GM12878 (cell line): ENCODE data around the gene CRX. TPM values are rescaled to one million over a fixed set of nuclear protein-coding genes. Genes with fewer than 3 reads are reported as not detected.

Source experiments
- ATAC-seq: fragments of 200-7000 bp; cut with Tn5 transposase; 3 replicates; pipeline ENCODE4 v1.9.1; 2020; ENCODE audit warnings: mild to moderate bottlenecking, moderate library complexity
- BruUV-seq: library from RNA; stranded (reverse); fragments of 400-500 nt; replicated peaks from 2 replicates; lab custom pipeline; 2021; lab: Mats Ljungman, UMichigan
- CTCF ChIA-PET: fragments of 300-600 bp; sonication (Branson Sonifier 250); formaldehyde crosslinking; extraction: SDS; loops from one replicate; lab custom pipeline; 2021; ENCODE audit warnings: inconsistent platforms; lab: Yijun Ruan, JAX
- POLR2A ChIA-PET: fragments of 350-600 bp; formaldehyde crosslinking; extraction: SDS; loops from one replicate; lab custom pipeline; 2021; ENCODE audit warnings: inconsistent platforms; lab: Charles Lee
- RAD21 ChIA-PET: fragments of 300-600 bp; sonication (Branson Sonifier 250); formaldehyde crosslinking; loops from one replicate; lab custom pipeline; 2023; ENCODE audit warnings: antibody characterized with exemption; ENCODE audit not compliant: unreplicated experiment; lab: Charles Lee
- SMC1A ChIA-PET: fragments of 300-600 bp; sonication (Branson Sonifier 250); formaldehyde crosslinking; loops from one replicate; lab custom pipeline; 2023; ENCODE audit not compliant: unreplicated experiment, uncharacterized antibody; lab: Charles Lee
- DNase-seq: peaks from one replicate; pipeline ENCODE4 v3.0.0-alpha.2; 2011; ENCODE audit warnings: low read depth, low spot score
- FAIRE-seq: peaks from 3 replicates; lab custom pipeline; 2011; peaks lifted over from hg19 to GRCh38; lab: Jason Lieb, UNC
- H2AFZ ChIP-seq: 2 replicates; pipeline ENCODE4 v1.6.0; 2011; ENCODE audit warnings: low read depth, low read length, control low read depth; ENCODE audit not compliant: control insufficient read depth
- H3K27ac ChIP-seq: 2 replicates; pipeline ENCODE4 v1.5.1; 2011; ENCODE audit warnings: control low read depth; ENCODE audit not compliant: control insufficient read depth, insufficient read depth
- H3K27me3 ChIP-seq, 2 experiments: replicated peaks in 1 of 2; 2 replicates each; pipeline versions ENCODE4 v1.6.0 to v1.6.1; 2011; ENCODE audit warnings: low read length in 1 of 2; ENCODE audit not compliant: control insufficient read depth in 2 of 2, insufficient read depth in 2 of 2
- H3K36me3 ChIP-seq, 2 experiments: 2 replicates each; pipeline ENCODE4 v1.5.1; 2011; ENCODE audit warnings: low read length in 1 of 2; ENCODE audit not compliant: control insufficient read depth in 2 of 2, insufficient read depth in 2 of 2
- H3K4me1 ChIP-seq: 2 replicates; pipeline ENCODE4 v1.6.1; 2011; ENCODE audit warnings: mild to moderate bottlenecking, low read length, moderate library complexity, mixed read lengths; ENCODE audit not compliant: control insufficient read depth, insufficient read depth
- H3K4me2 ChIP-seq: 2 replicates; pipeline ENCODE4 v1.6.0; 2011; ENCODE audit warnings: control low read depth; ENCODE audit not compliant: control insufficient read depth, insufficient read depth
- H3K4me3 ChIP-seq: fragments of 200-600 bp; sonication (generic); 2 replicates; pipeline ENCODE4 v1.5.1; 2016
- H3K79me2 ChIP-seq: 2 replicates; pipeline ENCODE4 v1.6.0; 2011; ENCODE audit warnings: low read length; ENCODE audit not compliant: control insufficient read depth, insufficient read depth
- H3K9ac ChIP-seq: 2 replicates; pipeline ENCODE4 v1.8.0; 2011; ENCODE audit warnings: low read length, control low read depth, mixed read lengths; ENCODE audit not compliant: control insufficient read depth, insufficient read depth
- H3K9me3 ChIP-seq: replicated peaks from 3 replicates; pipeline ENCODE4 v1.5.1; 2011; ENCODE audit warnings: mild to moderate bottlenecking, low read length; ENCODE audit not compliant: control insufficient read depth, insufficient read depth
- H4K20me1 ChIP-seq: 2 replicates; pipeline ENCODE4 v1.6.0; 2011; ENCODE audit not compliant: control insufficient read depth, insufficient read depth
- KDM1A ChIP-seq: fragments of 200-600 bp; sonication (generic); IDR thresholded peaks from 2 replicates; pipeline ENCODE4 v1.6.1; 2016; ENCODE audit warnings: borderline replicate concordance
- KLF5 ChIP-seq: fragments of 450-650 bp; IDR thresholded peaks from 2 replicates; pipeline ENCODE4 v1.6.1; 2014; ENCODE audit warnings: mild to moderate bottlenecking; ENCODE audit not compliant: partially characterized antibody
- MTA2 ChIP-seq: fragments of 450-650 bp; IDR thresholded peaks from 2 replicates; pipeline ENCODE4 v1.6.1; 2016; ENCODE audit warnings: low read depth, mild to moderate bottlenecking, moderate library complexity
- POLR2AphosphoS2 ChIP-seq: IDR thresholded peaks from 2 replicates; pipeline ENCODE4 v1.6.1; 2011; ENCODE audit warnings: low read depth, mild to moderate bottlenecking, low read length, improper control_type of control experiment, moderate library complexity
- WGBS: methylation state at CpG from one replicate; pipeline ENCODE4 v1.1.6; 2016; ENCODE audit warnings: low lambda C conversion rate; ENCODE audit not compliant: insufficient replicate concordance, insufficient coverage; ENCODE audit errors: missing lambda C conversion rate; 5-methylcytosine and 5-hydroxymethylcytosine counted together
- in situ Hi-C: fragments of 300-500 bp; cut with MboI; formaldehyde crosslinking; loops from 9 replicates; pipeline ENCODE4 v1.14.3; 2018; ENCODE audit warnings: mixed read lengths
- intact Hi-C: fragments of 100-400 bp; cut with micrococcal nuclease; formaldehyde crosslinking; loops from one replicate; pipeline ENCODE4 v1.14.2; 2022; ENCODE audit not compliant: unreplicated experiment
- polyA plus RNA-seq, 11 experiments: library from polyadenylated mRNA; depleted of rRNA in 4 of 11; unstranded in 6 of 11; stranded (reverse) in 5 of 11; fragments of >200 nt; fragmentation: Nextera tagmentation in 4 of 11; fragmentation: Illumina TruSeq in 1 of 11; extraction: Ambion mirVana in 4 of 11; extraction: Trizol in 1 of 11; gene quantifications; 1 replicate in 1 of 11; 2 replicates in 10 of 11; pipeline versions ENCODE4 v1.2.1 to v1.2.3, GENCODE V29; 2011 to 2016; ENCODE audit warnings: inconsistent platforms in 2 of 11, missing spikeins in 2 of 11, low read depth in 1 of 11
- total RNA-seq, 4 experiments: library from RNA; depleted of rRNA in 3 of 4; stranded (reverse); fragments of >200 nt in 3 of 4; fragmentation: Illumina TruSeq in 1 of 4; extraction: Trizol in 1 of 4; gene quantifications; 2 replicates each; pipeline versions ENCODE4 v1.2.1 to v1.2.3, GENCODE V29; 2013 to 2021
- TF ChIP-seq, protein P1 (sequence below): fragments of 450-650 bp; IDR thresholded peaks from 2 replicates; pipeline ENCODE4 v1.6.1; 2017; ENCODE audit warnings: antibody characterized with exemption, mild to moderate bottlenecking, moderate library complexity
- TF ChIP-seq, protein P2 (sequence below): fragments of 150-350 bp; IDR thresholded peaks from 2 replicates; pipeline ENCODE4 v1.6.1; 2014; ENCODE audit warnings: mild to moderate bottlenecking, low read depth, low read length
- TF ChIP-seq, protein P3 (sequence below): IDR thresholded peaks from 2 replicates; pipeline ENCODE4 v1.6.1; 2012; ENCODE audit warnings: low read depth, low read length, improper control_type of control experiment

The CRX gene
- total and polyA plus RNA-seq, 10 of the 15 experiments (the other 5 are each of a cell fraction or from before 2014, with no cell fraction given): not detected

DNA sequence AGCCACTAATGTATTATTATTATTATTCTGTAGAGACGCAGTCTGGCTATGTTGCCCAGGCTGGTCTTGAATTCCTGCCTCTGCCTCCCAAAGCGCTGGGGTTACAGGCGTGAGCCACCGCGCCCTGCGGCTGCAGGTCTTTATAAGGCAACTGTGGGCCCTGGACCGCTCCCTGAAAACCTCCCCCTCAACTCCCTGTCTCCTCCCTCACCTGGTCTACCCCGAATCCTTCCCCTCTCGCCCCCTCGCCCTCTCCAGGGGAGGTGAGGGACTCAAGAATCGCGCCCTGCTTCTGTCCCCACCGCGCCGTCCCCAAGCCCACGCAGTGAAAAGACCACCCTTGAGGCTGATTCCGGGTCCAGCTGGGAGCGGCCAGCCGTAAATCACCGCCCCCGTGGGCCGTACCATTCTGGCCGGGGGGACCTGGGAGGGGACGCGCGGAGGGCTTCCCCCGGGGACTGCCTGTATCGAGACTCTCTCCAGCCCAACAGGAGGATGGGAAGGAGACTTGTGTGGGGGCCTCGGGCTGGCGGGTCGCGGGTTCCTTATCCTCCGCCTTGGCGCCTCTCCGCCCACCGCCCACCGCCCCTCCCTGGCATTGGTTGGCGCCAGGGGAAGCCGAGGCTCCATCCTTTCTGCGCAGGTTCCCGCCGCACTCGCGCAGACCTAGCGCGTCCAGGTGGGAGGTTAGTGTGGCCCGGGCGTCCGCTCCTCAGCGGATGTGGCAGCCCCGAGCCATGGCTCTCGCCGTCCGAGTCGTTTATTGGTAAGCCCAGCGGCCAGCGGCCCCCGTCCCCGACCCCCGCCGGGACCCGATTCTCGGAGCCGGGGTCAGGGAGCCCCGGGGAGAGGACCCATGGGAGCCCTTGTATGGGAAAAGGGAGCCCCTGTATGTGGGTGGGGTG lies 43.4 kb upstream of the CRX start, which contains the start of gene SELENOW (continued):
- TF ChIP-seq KLF5 (peak; percentile 99), POLR2AphosphoS2 (peak; percentile 96), KDM1A (no peak), MTA2 (peak; percentile 57)
- TF ChIP-seq, protein P1, sequence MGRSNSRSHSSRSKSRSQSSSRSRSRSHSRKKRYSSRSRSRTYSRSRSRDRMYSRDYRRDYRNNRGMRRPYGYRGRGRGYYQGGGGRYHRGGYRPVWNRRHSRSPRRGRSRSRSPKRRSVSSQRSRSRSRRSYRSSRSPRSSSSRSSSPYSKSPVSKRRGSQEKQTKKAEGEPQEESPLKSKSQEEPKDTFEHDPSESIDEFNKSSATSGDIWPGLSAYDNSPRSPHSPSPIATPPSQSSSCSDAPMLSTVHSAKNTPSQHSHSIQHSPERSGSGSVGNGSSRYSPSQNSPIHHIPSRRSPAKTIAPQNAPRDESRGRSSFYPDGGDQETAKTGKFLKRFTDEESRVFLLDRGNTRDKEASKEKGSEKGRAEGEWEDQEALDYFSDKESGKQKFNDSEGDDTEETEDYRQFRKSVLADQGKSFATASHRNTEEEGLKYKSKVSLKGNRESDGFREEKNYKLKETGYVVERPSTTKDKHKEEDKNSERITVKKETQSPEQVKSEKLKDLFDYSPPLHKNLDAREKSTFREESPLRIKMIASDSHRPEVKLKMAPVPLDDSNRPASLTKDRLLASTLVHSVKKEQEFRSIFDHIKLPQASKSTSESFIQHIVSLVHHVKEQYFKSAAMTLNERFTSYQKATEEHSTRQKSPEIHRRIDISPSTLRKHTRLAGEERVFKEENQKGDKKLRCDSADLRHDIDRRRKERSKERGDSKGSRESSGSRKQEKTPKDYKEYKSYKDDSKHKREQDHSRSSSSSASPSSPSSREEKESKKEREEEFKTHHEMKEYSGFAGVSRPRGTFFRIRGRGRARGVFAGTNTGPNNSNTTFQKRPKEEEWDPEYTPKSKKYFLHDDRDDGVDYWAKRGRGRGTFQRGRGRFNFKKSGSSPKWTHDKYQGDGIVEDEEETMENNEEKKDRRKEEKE: peak; percentile 97
- TF ChIP-seq, all 136 proteins: peak for 61

DNA sequence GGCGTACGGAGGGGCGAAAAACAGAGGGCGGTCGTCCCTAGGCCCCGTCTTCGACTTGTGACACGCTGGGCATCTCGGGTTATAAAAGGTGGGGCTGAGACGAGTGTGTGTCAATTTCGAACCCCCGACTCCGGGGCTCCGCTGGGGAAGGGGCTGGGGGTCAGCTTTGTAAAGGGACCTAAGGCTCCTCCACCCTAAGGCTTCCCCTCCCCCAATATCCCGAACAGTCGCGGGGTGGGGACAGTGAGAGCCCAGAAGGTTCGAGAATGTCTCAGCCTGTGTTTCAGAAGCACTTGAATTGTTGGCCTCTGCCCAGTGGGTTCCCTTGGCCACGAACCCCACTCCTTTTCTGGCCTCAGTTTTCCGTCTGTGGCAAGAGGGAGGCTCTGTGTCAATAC lies 42.8 kb upstream of the CRX start:
- no peak for FAIRE-seq
- TF ChIP-seq, protein P2, sequence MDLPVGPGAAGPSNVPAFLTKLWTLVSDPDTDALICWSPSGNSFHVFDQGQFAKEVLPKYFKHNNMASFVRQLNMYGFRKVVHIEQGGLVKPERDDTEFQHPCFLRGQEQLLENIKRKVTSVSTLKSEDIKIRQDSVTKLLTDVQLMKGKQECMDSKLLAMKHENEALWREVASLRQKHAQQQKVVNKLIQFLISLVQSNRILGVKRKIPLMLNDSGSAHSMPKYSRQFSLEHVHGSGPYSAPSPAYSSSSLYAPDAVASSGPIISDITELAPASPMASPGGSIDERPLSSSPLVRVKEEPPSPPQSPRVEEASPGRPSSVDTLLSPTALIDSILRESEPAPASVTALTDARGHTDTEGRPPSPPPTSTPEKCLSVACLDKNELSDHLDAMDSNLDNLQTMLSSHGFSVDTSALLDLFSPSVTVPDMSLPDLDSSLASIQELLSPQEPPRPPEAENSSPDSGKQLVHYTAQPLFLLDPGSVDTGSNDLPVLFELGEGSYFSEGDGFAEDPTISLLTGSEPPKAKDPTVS: peak; percentile 89; the same call in 1 of the 2 replicates
- TF ChIP-seq, protein P3, sequence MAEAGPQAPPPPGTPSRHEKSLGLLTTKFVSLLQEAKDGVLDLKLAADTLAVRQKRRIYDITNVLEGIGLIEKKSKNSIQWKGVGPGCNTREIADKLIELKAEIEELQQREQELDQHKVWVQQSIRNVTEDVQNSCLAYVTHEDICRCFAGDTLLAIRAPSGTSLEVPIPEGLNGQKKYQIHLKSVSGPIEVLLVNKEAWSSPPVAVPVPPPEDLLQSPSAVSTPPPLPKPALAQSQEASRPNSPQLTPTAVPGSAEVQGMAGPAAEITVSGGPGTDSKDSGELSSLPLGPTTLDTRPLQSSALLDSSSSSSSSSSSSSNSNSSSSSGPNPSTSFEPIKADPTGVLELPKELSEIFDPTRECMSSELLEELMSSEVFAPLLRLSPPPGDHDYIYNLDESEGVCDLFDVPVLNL: no peak
- ChIA-PET RAD21 (no interaction called here), POLR2A (interaction anchor here (0.6 kb wide), 1 partner anchor 1627 kb away, joined by 5 read pairs; no protein-coding TSS in a partner anchor), SMC1A (no interaction called here), CTCF (no interaction called here)
- intact Hi-C loops (no loop called here), in situ Hi-C loops (no loop called here)
- Histone ChIP-seq H3K4me2 (peak overlapping the region; percentile 93), H3K27me3 (no peaks in the 10 kb centered on the region), H3K79me2 (peaks cover 18% of the 10 kb centered on the region), H3K4me1 (peaks cover 6% of the 10 kb centered on the region), H4K20me1 (no peaks in the 10 kb centered on the region), H3K36me3 (no peaks in the 10 kb centered on the region; a peak in 1 of 4 replicates), H2AFZ (peak overlapping the region; percentile 97), H3K9me3 (no peaks in the 10 kb centered on the region), H3K4me3 (peak overlapping the region; percentile 94), H3K9ac (peak overlapping the region; percentile 73), H3K27ac (peak overlapping the region; percentile 90)
- WGBS: 2% methylated on average over 15 of the region's 20 CpGs
- DNase-seq: no peak
- BruUV-seq: TSS peak; percentile 79
- ATAC-seq: peak; percentile 26
